ENCODE measurements around the gene USP3.
"Not testable (repeated sequence)": the region's sequence is repeated elsewhere in the genome, so short reads cannot be mapped to it uniquely, and the experiment has no call there.

The USP3 gene

GRCh38 chr15:63476229-63476632, 28.2 kb upstream of the USP3 start:
- DNase-seq (ENCODE audit: low spot score), result no peak

GRCh38 chr15:63478243-63478642, 26.1 kb upstream of the USP3 start:
- no peak for DNase-seq (ENCODE audit: low spot score)

GRCh38 chr15:63480441-63480821, 24.0 kb upstream of the USP3 start:
- no peak for DNase-seq (ENCODE audit: low spot score)

- DNase-seq (ENCODE audit: low spot score), result no peak
Observed at GRCh38 chr15:63481105-63481810, 23.1 kb upstream of the USP3 start.

GRCh38 chr15:63482874-63483323, 21.5 kb upstream of the USP3 start:
- DNase-seq (ENCODE audit: low spot score), result no peak

GRCh38 chr15:63483521-63484371, 20.6 kb upstream of the USP3 start:
- peak; percentile 43 for DNase-seq (ENCODE audit: low spot score)

- DNase-seq (ENCODE audit: low spot score), result no peak
Observed at GRCh38 chr15:63484433-63485186, 19.8 kb upstream of the USP3 start.

- DNase-seq (ENCODE audit: low spot score), result peak; percentile 88
Observed at GRCh38 chr15:63487076-63487757, 17.2 kb upstream of the USP3 start.

- not testable (repeated sequence) for DNase-seq (ENCODE audit: low spot score)
Observed at GRCh38 chr15:63487758-63488397, 16.5 kb upstream of the USP3 start.

- no peak for DNase-seq (ENCODE audit: low spot score)
Observed at GRCh38 chr15:63488398-63488960, 15.9 kb upstream of the USP3 start.

GRCh38 chr15:63489352-63489751, 15.0 kb upstream of the USP3 start:
- no peak for DNase-seq (ENCODE audit: low spot score)

GRCh38 chr15:63490345-63491034, 13.9 kb upstream of the USP3 start:
- DNase-seq (ENCODE audit: low spot score), result no peak

- DNase-seq (ENCODE audit: low spot score), result no peak
Observed at GRCh38 chr15:63491116-63491827, 13.1 kb upstream of the USP3 start.

- DNase-seq (ENCODE audit: low spot score), result no peak
Observed at GRCh38 chr15:63491979-63492378, 12.4 kb upstream of the USP3 start.

- DNase-seq (ENCODE audit: low spot score), result no peak
Observed at GRCh38 chr15:63492541-63493077, 11.8 kb upstream of the USP3 start.

- no peak for DNase-seq (ENCODE audit: low spot score)
Observed at GRCh38 chr15:63493436-63493835, 11.0 kb upstream of the USP3 start.

- DNase-seq (ENCODE audit: low spot score), result peak; percentile 35
Observed at GRCh38 chr15:63494408-63494807, 10.0 kb upstream of the USP3 start.

GRCh38 chr15:63495343-63495742, 9.1 kb upstream of the USP3 start:
- DNase-seq (ENCODE audit: low spot score), result no peak

- DNase-seq (ENCODE audit: low spot score), result no peak
Observed at GRCh38 chr15:63495780-63496488, 8.5 kb upstream of the USP3 start.

Measured in CD4-positive, alpha-beta T cell treated with Interleukin-6 at 100 ng/mL for 8 hours (primary cell).